Measurements from ENCODE around the gene TUBGCP5.

DNA sequence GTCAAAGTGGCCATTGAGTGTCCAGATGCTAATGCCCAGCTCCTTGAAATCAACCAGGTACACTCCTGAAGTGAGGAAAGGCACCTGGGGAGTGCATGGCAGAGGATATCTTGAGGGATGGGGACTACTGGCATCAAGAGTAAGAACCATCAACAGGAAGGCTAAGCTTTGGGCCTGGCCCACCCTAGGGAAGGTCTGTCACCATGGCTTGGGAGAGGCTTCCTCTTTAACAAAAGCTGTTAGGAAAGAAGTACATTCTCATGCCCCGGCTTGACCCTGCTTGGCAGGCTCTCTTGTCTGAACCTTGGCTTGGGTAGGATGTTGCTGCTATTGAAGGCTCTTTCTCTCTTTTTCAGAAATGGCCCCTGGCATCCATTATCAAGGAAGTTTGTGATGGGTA lies 43.7 kb upstream of the TUBGCP5 start:
- TF ChIP-seq POLR2A (IDR thresholded peaks at IDR 0.05) (no peak), POLR2AphosphoS5 (IDR thresholded peaks at IDR 0.05) (no peak)
- TF ChIP-seq, protein P1, sequence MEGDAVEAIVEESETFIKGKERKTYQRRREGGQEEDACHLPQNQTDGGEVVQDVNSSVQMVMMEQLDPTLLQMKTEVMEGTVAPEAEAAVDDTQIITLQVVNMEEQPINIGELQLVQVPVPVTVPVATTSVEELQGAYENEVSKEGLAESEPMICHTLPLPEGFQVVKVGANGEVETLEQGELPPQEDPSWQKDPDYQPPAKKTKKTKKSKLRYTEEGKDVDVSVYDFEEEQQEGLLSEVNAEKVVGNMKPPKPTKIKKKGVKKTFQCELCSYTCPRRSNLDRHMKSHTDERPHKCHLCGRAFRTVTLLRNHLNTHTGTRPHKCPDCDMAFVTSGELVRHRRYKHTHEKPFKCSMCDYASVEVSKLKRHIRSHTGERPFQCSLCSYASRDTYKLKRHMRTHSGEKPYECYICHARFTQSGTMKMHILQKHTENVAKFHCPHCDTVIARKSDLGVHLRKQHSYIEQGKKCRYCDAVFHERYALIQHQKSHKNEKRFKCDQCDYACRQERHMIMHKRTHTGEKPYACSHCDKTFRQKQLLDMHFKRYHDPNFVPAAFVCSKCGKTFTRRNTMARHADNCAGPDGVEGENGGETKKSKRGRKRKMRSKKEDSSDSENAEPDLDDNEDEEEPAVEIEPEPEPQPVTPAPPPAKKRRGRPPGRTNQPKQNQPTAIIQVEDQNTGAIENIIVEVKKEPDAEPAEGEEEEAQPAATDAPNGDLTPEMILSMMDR (IDR thresholded peaks at IDR 0.05 in 8 of 11, conservative IDR thresholded peaks at IDR 0.05 in 3 of 11), result no peak

Measured in spleen (tissue), 7 donors.